NCI-H69 (cell line): ENCODE measurements around the gene SH3BP2.

ENCODE experiments used
- DNase-seq: peaks from one replicate; lab custom pipeline; 2025; lab: John Stamatoyannopoulos, UW

The SH3BP2 gene

GRCh38 chr4:2878346-2878745, 85.5 kb downstream of the SH3BP2 start:
- DNase-seq = no peak

GRCh38 chr4:2879026-2879425, 86.1 kb downstream of the SH3BP2 start:
- DNase-seq = no peak

- DNase-seq = no peak
These were observed 88.5 kb downstream of the SH3BP2 start for GRCh38 chr4:2881431-2881830.

GRCh38 chr4:2882341-2882740, 89.5 kb downstream of the SH3BP2 start:
- no peak for DNase-seq

GRCh38 chr4:2886161-2886560, 93.3 kb downstream of the SH3BP2 start:
- DNase-seq = peak; percentile 4

GRCh38 chr4:2886622-2887021, 93.7 kb downstream of the SH3BP2 start:
- peak; percentile 82 for DNase-seq

- DNase-seq = peak; percentile 40
These were observed 94.5 kb downstream of the SH3BP2 start for GRCh38 chr4:2887343-2887742.

- DNase-seq = no peak
These were observed 96.0 kb downstream of the SH3BP2 start for GRCh38 chr4:2888886-2889285.
